GM10248 (cell line): ENCODE results near the gene CLEC17A.
"Not testable (repeated sequence)": the region's sequence is repeated elsewhere in the genome, so short reads cannot be mapped to it uniquely, and the experiment has no call there.

Source experiments
- CTCF ChIA-PET: fragments of 300-600 bp; sonication (Branson Sonifier 250); formaldehyde crosslinking; extraction: SDS; loops from one replicate; lab custom pipeline; 2021; ENCODE audit warnings: antibody characterized with exemption; lab: Yijun Ruan, JAX
- POLR2A ChIA-PET: fragments of 350-650 bp; sonication (Branson Sonifier 250); formaldehyde crosslinking; extraction: SDS; loops from one replicate; lab custom pipeline; 2020; ENCODE audit warnings: antibody characterized with exemption; lab: Yijun Ruan, JAX
- DNase-seq: peaks from one replicate; pipeline ENCODE4 v3.0.0; 2012; ENCODE audit errors: extremely low spot score
- TF ChIP-seq, protein P1 (sequence below): IDR thresholded peaks from 2 replicates; pipeline ENCODE4 v1.5.1; 2012; ENCODE audit warnings: mild to moderate bottlenecking, low read depth; ENCODE audit errors: extremely low read depth, missing control alignments, control extremely low read depth

Gene CLEC17A

DNA sequence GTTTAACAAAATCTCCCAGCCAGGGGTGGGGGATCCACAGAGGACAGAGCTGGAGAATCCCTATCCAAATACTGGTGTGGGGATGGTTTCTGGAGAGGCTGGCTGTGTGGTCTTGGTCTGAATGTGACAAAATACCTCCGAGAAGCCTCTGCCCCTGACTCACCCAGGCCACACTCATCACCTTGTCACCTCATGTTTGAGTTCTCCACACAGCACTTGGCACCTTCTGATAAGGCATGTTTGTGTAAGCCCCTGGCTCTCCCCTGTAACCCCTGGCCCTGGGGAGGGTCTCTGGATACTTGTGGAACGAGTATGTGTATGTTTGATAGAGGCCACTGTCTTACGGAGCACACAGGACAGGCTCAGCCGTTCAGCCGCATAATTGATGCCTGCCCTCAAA, 38.8 kb upstream of the CLEC17A start:
- POLR2A ChIA-PET = interaction anchor here (0.6 kb wide), 1 partner anchor 218 kb away, joined by 3 read pairs; no protein-coding TSS in a partner anchor
- CTCF ChIA-PET = interaction anchor here (0.6 to 1.8 kb wide), 2 partner anchors 13 to 28 kb away, joined by 3 to 9 read pairs; partner anchors contain the start of gene NDUFB7
- TF ChIP-seq, protein P1, sequence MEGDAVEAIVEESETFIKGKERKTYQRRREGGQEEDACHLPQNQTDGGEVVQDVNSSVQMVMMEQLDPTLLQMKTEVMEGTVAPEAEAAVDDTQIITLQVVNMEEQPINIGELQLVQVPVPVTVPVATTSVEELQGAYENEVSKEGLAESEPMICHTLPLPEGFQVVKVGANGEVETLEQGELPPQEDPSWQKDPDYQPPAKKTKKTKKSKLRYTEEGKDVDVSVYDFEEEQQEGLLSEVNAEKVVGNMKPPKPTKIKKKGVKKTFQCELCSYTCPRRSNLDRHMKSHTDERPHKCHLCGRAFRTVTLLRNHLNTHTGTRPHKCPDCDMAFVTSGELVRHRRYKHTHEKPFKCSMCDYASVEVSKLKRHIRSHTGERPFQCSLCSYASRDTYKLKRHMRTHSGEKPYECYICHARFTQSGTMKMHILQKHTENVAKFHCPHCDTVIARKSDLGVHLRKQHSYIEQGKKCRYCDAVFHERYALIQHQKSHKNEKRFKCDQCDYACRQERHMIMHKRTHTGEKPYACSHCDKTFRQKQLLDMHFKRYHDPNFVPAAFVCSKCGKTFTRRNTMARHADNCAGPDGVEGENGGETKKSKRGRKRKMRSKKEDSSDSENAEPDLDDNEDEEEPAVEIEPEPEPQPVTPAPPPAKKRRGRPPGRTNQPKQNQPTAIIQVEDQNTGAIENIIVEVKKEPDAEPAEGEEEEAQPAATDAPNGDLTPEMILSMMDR = no peak
- DNase-seq = no peak

- TF ChIP-seq, protein P1 = no peak
- ChIA-PET CTCF (interaction anchor here (0.6 to 4.1 kb wide), 2 partner anchors 11 to 27 kb away, joined by 3 to 35 read pairs; partner anchors contain the start of gene NDUFB7), POLR2A (interaction anchor here (0.7 kb wide), 1 partner anchor 227 kb away, joined by 3 read pairs; no protein-coding TSS in a partner anchor)
- peak; percentile 7 for DNase-seq
Observed at GRCh38 chr19:14544977-14545715, 37.7 kb upstream of the CLEC17A start.

GRCh38 chr19:14545716-14546082, 37.2 kb upstream of the CLEC17A start:
- no peak for DNase-seq
- ChIA-PET POLR2A (interaction anchor here (0.7 kb wide), 1 partner anchor 227 kb away, joined by 3 read pairs; no protein-coding TSS in a partner anchor), CTCF (interaction anchor here (4.1 kb wide), 1 partner anchor 11 kb away, joined by 35 read pairs; no protein-coding TSS in a partner anchor)
- TF ChIP-seq, protein P1 = no peak

- CTCF ChIA-PET = interaction anchor here (0.9 to 2.5 kb wide), 9 partner anchors 13 to 140 kb away, joined by 3 to 12 read pairs (median 5); partner anchors contain the start of genes DNAJB1 and NDUFB7
- DNase-seq = no peak
- POLR2A ChIA-PET = interaction anchor here (1.3 kb wide), 1 partner anchor 32 kb away, joined by 5 read pairs; the partner anchor contains the start of gene DNAJB1
- TF ChIP-seq, protein P1 = no peak
Observed at GRCh38 chr19:14550201-14550754, 32.6 kb upstream of the CLEC17A start.

- peak; percentile 67 for DNase-seq
- CTCF ChIA-PET = interaction anchor here (1.0 to 2.5 kb wide), 7 partner anchors 8 to 134 kb away, joined by 3 to 12 read pairs (median 6); partner anchors contain the start of genes DNAJB1 and NDUFB7
- TF ChIP-seq, protein P1 = peak; percentile 33
- POLR2A ChIA-PET = not testable (repeated sequence)
Observed at GRCh38 chr19:14551134-14552005, 31.5 kb upstream of the CLEC17A start.

DNA sequence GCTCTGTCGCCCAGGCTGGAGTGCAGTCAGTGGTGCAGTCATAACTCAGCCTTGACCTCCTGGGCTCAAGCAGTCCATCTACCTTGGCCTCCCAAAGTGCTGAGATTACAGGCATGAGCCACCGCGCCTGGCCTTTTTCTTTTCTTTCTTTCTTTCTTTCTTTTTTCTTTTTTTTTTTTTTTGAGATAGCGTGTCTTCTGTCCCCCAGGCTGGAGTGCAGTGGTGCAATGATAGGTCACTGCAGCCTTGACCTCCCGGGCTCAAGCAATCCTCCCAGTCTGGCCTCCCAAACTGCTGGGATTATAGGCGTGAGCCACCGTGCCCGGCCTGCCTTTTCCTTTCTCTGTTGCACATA, 30.9 kb upstream of the CLEC17A start:
- DNase-seq, POLR2A ChIA-PET: not testable (repeated sequence)
- CTCF ChIA-PET = interaction anchor here (1.0 to 2.5 kb wide), 4 partner anchors 9 to 34 kb away, joined by 3 to 12 read pairs (median 6); partner anchors contain the start of gene DNAJB1
